SK-N-SH (cell line): ENCODE data around the gene CUBN. TPM values are rescaled to one million over a fixed set of nuclear protein-coding genes. Genes with fewer than 3 reads are reported as not detected.

Experiments used
- CTCF ChIA-PET: fragments of 300-600, 350-600 bp; formaldehyde crosslinking; extraction: SDS; loops from one replicate; lab custom pipeline; 2021; lab: Yijun Ruan, JAX
- POLR2A ChIA-PET: fragments of 350-600 bp; sonication (Branson Sonifier 250); formaldehyde crosslinking; extraction: SDS; loops from one replicate; lab custom pipeline; 2020; ENCODE audit warnings: antibody characterized with exemption, inconsistent platforms; lab: Yijun Ruan, JAX
- DNase-seq: peaks from one replicate; pipeline ENCODE4 v3.0.0; 2012
- H2AFZ ChIP-seq: fragments of 200-600 bp; sonication (generic); 2 replicates; pipeline ENCODE4 v1.8.1; 2016; ENCODE audit warnings: antibody characterized with exemption, mild to moderate bottlenecking, low read depth
- H3F3A ChIP-seq: fragments of 200-600 bp; sonication (generic); replicated peaks from 2 replicates; pipeline ENCODE3; 2016; ENCODE audit warnings: antibody characterized with exemption, mild to moderate bottlenecking; ENCODE audit not compliant: insufficient read depth
- H3K27ac ChIP-seq, 2 experiments: fragments of 200-500 bp in 1 of 2; fragments of 200-600 bp in 1 of 2; sonication (Bioruptor generic) in 1 of 2; sonication (generic), shearing (Covaris generic) in 1 of 2; 2 replicates each; pipeline versions ENCODE4 v1.5.1 to v1.6.1; 2014 to 2016; ENCODE audit warnings: low read depth in 2 of 2, inconsistent platforms in 1 of 2, low read length in 1 of 2, mild to moderate bottlenecking in 1 of 2, mixed read lengths in 1 of 2
- H3K27me3 ChIP-seq: fragments of 200-600 bp; sonication (generic), shearing (Covaris generic); 2 replicates; pipeline ENCODE4 v1.6.1; 2016; ENCODE audit warnings: mixed run types; ENCODE audit not compliant: insufficient read depth
- H3K36me3 ChIP-seq, 2 experiments: fragments of 200-500 bp in 1 of 2; fragments of 200-600 bp in 1 of 2; sonication (Bioruptor generic) in 1 of 2; sonication (generic) in 1 of 2; replicated peaks in 1 of 2; 2 replicates each; pipeline versions ENCODE3 to v1.5.1; 2014 to 2016; ENCODE audit warnings: low read length in 1 of 2, mild to moderate bottlenecking in 1 of 2; ENCODE audit not compliant: insufficient read depth in 2 of 2, control insufficient read depth in 1 of 2
- H3K4me1 ChIP-seq, 2 experiments: fragments of 200-500 bp in 1 of 2; fragments of 200-600 bp in 1 of 2; sonication (Bioruptor generic) in 1 of 2; sonication (generic), shearing (Covaris generic) in 1 of 2; 2 replicates each; pipeline versions ENCODE4 v1.5.1 to v1.6.1; 2014 to 2016; ENCODE audit warnings: low read depth in 1 of 2, low read length in 1 of 2, mixed run types in 1 of 2; ENCODE audit not compliant: insufficient read depth in 2 of 2, control insufficient read depth in 1 of 2
- H3K4me2 ChIP-seq: fragments of 200-600 bp; sonication (generic), shearing (Covaris generic); 2 replicates; pipeline ENCODE4 v1.6.1; 2017; ENCODE audit warnings: mixed run types
- H3K4me3 ChIP-seq, 2 experiments: fragments of 200-500 bp in 1 of 2; fragments of 200-600 bp in 1 of 2; sonication (Bioruptor generic) in 1 of 2; sonication (generic), shearing (Covaris generic) in 1 of 2; 2 replicates each; pipeline versions ENCODE4 v1.5.1 to v1.8.1; 2014 to 2016; ENCODE audit warnings: low read depth in 2 of 2, inconsistent platforms in 1 of 2, low read length in 1 of 2, mild to moderate bottlenecking in 1 of 2, mixed read lengths in 1 of 2, moderate library complexity in 1 of 2
- H3K79me2 ChIP-seq: fragments of 200-600 bp; sonication (generic); 2 replicates; pipeline ENCODE4 v1.8.1; 2017; ENCODE audit warnings: mild to moderate bottlenecking; ENCODE audit not compliant: insufficient read depth
- H3K9ac ChIP-seq: fragments of 200-600 bp; sonication (generic); 2 replicates; pipeline ENCODE4 v1.6.1; 2017; ENCODE audit warnings: mixed run types
- H3K9me2 ChIP-seq: fragments of 200-600 bp; sonication (generic); 2 replicates; pipeline ENCODE4 v1.6.1; 2017; ENCODE audit warnings: mixed run types
- H3K9me3 ChIP-seq: fragments of 200-600 bp; sonication (generic); 2 replicates; pipeline ENCODE4 v1.6.1; 2017; ENCODE audit warnings: mixed run types, mild to moderate bottlenecking, moderate library complexity
- H4K20me1 ChIP-seq: fragments of 200-600 bp; sonication (generic); 2 replicates; pipeline ENCODE4 v1.6.1; 2017; ENCODE audit warnings: mild to moderate bottlenecking, mixed run types; ENCODE audit not compliant: insufficient read depth
- ELF1 ChIP-seq: IDR thresholded peaks from 2 replicates; pipeline ENCODE4 v1.4.0; 2012
- FOSL2 ChIP-seq: IDR thresholded peaks from 2 replicates; pipeline ENCODE4 v1.4.0; 2012; ENCODE audit warnings: low read depth, mild to moderate bottlenecking, moderate library complexity, borderline replicate concordance
- FOXM1 ChIP-seq: IDR thresholded peaks from 2 replicates; pipeline ENCODE4 v1.4.0; 2012; ENCODE audit warnings: low read depth, mild to moderate bottlenecking
- GABPA ChIP-seq: IDR thresholded peaks from 2 replicates; pipeline ENCODE4 v1.4.0; 2012; ENCODE audit warnings: low read depth, mild to moderate bottlenecking
- JUND ChIP-seq: IDR thresholded peaks from 2 replicates; pipeline ENCODE4 v1.4.0; 2012
- NRF1 ChIP-seq: IDR thresholded peaks from 2 replicates; pipeline ENCODE4 v1.6.1; 2012; ENCODE audit warnings: low read depth, mild to moderate bottlenecking, low read length
- RAD21 ChIP-seq: IDR thresholded peaks from 2 replicates; pipeline ENCODE4 v1.6.1; 2012; ENCODE audit warnings: mild to moderate bottlenecking, low read length
- SIN3A ChIP-seq: IDR thresholded peaks from 2 replicates; pipeline ENCODE4 v1.6.1; 2012; ENCODE audit warnings: low read depth, mild to moderate bottlenecking, low read length, moderate library complexity, borderline replicate concordance
- SMC3 ChIP-seq: IDR thresholded peaks from 2 replicates; pipeline ENCODE4 v1.6.1; 2012; ENCODE audit warnings: low read depth, low read length, improper control_type of control experiment
- TEAD4 ChIP-seq: IDR thresholded peaks from 2 replicates; pipeline ENCODE4 v1.4.0; 2012; ENCODE audit warnings: mild to moderate bottlenecking, borderline replicate concordance; ENCODE audit not compliant: insufficient read depth
- YY1 ChIP-seq: IDR thresholded peaks from 2 replicates; pipeline ENCODE4 v1.4.0; 2012; ENCODE audit warnings: low read depth, mild to moderate bottlenecking
- WGBS: methylation state at CpG from one replicate; pipeline ENCODE4 v1.1.6; 2017; ENCODE audit warnings: low lambda C conversion rate; 5-methylcytosine and 5-hydroxymethylcytosine counted together
- polyA plus RNA-seq, 3 experiments: library from polyadenylated mRNA; depleted of rRNA; stranded (reverse); fragments of >200 nt; gene quantifications; 2 replicates each; pipeline ENCODE4 v1.2.3, GENCODE V29; 2012
- TF ChIP-seq, protein P1 (sequence below): IDR thresholded peaks from 2 replicates; pipeline ENCODE4; 2012
- TF ChIP-seq, protein P2 (sequence below): IDR thresholded peaks from 2 replicates; pipeline ENCODE4 v1.4.0; 2012; ENCODE audit warnings: low read depth
- TF ChIP-seq, protein P3 (sequence below): fragments of 150-350 bp; IDR thresholded peaks from 2 replicates; pipeline ENCODE4 v1.6.1; 2017; ENCODE audit warnings: antibody characterized with exemption, low read length, low read depth, borderline replicate concordance

The CUBN gene
- polyA plus RNA-seq, 1 of the 3 experiments (the other 2 are of a cell fraction), result 2.4 TPM

DNA sequence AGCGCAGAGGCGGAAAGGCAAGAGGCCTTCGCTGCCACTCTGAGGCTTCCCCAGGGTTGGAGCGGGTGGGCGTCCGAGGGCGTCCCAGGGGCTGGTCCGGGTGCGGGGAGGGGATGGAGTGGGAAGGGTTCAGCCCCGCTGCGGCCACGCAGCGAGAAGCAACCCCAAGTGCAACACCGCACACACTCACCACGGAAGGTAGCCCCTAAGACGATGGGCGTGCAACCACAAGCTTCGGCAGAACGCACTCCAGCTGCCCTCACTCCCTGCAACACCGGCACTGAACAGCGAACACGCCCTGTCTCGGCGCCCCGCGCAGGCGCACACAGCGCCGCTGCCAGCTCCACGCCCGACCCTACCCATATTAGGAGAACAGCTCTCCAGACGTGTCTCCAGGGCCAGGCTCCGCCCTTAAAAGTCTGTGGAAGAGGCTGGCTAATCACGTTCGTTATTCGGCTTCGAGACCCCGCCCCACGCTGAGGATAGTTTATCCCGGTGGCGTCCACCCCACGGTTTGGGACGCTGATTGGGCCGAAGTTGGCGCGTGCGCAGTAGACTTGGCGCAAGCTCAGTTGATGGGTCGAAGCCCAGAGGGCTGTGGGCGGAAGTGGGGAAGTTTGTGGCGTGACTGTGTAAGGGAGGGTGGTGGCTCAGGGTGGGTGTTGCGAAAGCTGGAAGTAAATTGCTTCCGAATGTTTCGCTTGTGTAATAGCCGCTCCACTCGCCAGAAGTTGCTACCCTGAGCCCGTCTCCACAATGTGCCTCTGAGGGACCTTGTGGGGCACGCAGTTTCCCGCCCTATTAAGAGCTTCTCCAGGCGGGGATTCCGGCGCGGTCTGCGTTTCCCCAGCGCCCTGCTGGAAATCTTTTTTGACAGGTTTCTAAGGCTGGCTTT, 312.2 kb downstream of the CUBN start, which contains the start of gene RSU1 (continued):
- TF ChIP-seq, protein P1, sequence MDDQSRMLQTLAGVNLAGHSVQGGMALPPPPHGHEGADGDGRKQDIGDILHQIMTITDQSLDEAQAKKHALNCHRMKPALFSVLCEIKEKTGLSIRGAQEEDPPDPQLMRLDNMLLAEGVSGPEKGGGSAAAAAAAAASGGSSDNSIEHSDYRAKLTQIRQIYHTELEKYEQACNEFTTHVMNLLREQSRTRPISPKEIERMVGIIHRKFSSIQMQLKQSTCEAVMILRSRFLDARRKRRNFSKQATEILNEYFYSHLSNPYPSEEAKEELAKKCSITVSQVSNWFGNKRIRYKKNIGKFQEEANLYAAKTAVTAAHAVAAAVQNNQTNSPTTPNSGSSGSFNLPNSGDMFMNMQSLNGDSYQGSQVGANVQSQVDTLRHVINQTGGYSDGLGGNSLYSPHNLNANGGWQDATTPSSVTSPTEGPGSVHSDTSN, result no peak
- TF ChIP-seq, protein P2, sequence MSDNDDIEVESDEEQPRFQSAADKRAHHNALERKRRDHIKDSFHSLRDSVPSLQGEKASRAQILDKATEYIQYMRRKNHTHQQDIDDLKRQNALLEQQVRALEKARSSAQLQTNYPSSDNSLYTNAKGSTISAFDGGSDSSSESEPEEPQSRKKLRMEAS, result peak; percentile 44
- no peak for TF ChIP-seq FOXM1
- TF ChIP-seq SMC3, result no peak
- TF ChIP-seq RAD21, result no peak
- 0 out of 2 replicates have a peak, but pooled peaks have one; percentile 25 for TF ChIP-seq YY1
- TF ChIP-seq SIN3A, result peak; percentile 86
- TF ChIP-seq ELF1, result peak; percentile 99
- no peak; the same call in 1 of the 2 replicates for TF ChIP-seq JUND
- TF ChIP-seq FOSL2, result no peak
- TF ChIP-seq, protein P3, sequence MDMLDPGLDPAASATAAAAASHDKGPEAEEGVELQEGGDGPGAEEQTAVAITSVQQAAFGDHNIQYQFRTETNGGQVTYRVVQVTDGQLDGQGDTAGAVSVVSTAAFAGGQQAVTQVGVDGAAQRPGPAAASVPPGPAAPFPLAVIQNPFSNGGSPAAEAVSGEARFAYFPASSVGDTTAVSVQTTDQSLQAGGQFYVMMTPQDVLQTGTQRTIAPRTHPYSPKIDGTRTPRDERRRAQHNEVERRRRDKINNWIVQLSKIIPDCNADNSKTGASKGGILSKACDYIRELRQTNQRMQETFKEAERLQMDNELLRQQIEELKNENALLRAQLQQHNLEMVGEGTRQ, result no peak
- TF ChIP-seq TEAD4, result no peak
- TF ChIP-seq GABPA, result peak; percentile 46; the same call in 1 of the 2 replicates

DNA sequence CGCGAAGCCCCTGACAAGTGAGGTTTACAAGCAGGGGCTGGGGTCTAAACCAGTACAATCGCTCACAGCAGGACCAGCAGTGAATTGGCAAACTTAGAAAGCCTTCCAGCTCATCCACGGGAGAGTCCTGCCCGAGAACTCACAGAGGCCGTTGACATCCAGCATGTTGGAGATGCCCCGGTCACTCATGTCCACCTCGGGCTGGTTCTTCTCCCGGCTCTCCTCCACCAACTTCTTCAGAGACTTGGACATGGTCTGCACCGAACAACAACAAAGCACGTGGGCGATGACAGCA, 312.8 kb downstream of the CUBN start:
- TF ChIP-seq NRF1 (no peak), SIN3A (peak; percentile 82; the same call in 1 of the 2 replicates)
- TF ChIP-seq, protein P2, result peak; percentile 91
- TF ChIP-seq, all 33 proteins: peak for 2
- Histone ChIP-seq H3K9me2 (no peaks in the 10 kb centered on the region), H3K36me3 (no peaks in the 10 kb centered on the region), H3K27ac (peak overlapping the region; percentile 50 to 78; a peak in 2 of 4 replicates), H3K79me2 (peaks cover 52% of the 10 kb centered on the region), H2AFZ (peak overlapping the region; percentile 83; the same call in 1 of the 2 replicates), H3K27me3 (no peaks in the 10 kb centered on the region), H3K9me3 (no peaks in the 10 kb centered on the region), H3K4me3 (peak overlapping the region; percentile 88 to 89), H3F3A (peaks cover 3% of the 10 kb centered on the region), H4K20me1 (no peaks in the 10 kb centered on the region), H3K4me1 (peaks cover 0 to 13% of the 10 kb centered on the region in 2 experiments; a peak in 2 of 4 replicates), H3K4me2 (peak overlapping the region; percentile 99), H3K9ac (peak overlapping the region; percentile 67)
- ChIA-PET POLR2A (no interaction called here), CTCF (interaction anchor here (0.6 to 1.2 kb wide), 2 partner anchors 426 to 914 kb away, joined by 3 read pairs; no protein-coding TSS in a partner anchor)
- 10% methylated on average over 12 of the region's 12 CpGs for WGBS
- no peak for DNase-seq
